Glomerular visceral epithelial cell (primary cell): ENCODE results near the gene SF3B3.

Source experiments
- DNase-seq: peaks from one replicate; pipeline ENCODE4 v3.0.0-alpha.2; 2016; ENCODE audit errors: extremely low spot score

The SF3B3 gene

GRCh38 chr16:70589998-70590471 lies 66.4 kb downstream of the SF3B3 start:
- DNase-seq, result peak; percentile 33

GRCh38 chr16:70590722-70591415 lies 67.3 kb downstream of the SF3B3 start:
- DNase-seq, result no peak

DNA sequence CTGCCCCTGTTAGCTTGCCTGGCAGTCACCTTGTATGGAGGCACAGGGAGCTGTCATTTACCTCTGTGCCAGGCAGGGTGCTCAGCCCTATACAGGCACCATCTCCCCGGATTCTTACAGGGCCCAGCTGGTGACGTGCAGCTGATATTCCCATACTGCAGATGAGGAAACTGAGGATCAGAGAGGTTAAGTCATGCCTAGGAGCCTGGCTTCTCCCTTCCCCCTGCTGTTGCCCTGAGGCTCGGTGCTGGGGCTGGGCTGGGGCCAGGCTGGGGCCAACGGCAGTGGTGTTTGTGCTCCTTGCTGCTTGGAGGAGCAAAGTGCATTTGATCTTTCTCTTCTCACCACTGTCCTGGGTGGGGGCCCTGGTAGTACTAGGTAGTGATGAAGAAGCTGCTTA lies 68.0 kb downstream of the SF3B3 start:
- DNase-seq, result no peak

DNA sequence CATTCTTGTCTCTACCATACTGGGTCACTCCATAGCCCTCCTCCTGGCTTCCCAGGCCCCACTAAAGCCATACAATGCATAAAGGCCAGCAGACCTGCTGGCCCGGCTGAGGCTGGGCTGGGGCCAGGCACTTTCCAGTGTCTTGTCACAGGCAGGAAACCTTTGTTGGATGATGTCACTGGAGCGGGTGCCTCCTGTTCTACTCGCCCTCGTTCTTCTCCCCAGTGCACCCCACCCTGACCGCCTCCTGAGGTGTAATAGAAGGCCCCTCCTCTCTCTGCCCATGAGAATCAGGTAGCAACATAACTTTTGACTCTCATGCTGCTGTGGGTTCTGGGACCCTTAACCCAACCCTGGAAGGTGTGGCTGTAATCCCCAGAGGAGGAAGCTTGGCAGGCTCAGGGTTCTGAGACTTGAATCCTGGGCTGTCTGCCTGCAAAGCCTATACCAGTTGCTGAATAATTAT lies 68.5 kb downstream of the SF3B3 start:
- no peak for DNase-seq

GRCh38 chr16:70593544-70593943 lies 69.9 kb downstream of the SF3B3 start:
- no peak for DNase-seq

- no peak for DNase-seq
Observed at GRCh38 chr16:70594569-70594968, 71.0 kb downstream of the SF3B3 start.

DNA sequence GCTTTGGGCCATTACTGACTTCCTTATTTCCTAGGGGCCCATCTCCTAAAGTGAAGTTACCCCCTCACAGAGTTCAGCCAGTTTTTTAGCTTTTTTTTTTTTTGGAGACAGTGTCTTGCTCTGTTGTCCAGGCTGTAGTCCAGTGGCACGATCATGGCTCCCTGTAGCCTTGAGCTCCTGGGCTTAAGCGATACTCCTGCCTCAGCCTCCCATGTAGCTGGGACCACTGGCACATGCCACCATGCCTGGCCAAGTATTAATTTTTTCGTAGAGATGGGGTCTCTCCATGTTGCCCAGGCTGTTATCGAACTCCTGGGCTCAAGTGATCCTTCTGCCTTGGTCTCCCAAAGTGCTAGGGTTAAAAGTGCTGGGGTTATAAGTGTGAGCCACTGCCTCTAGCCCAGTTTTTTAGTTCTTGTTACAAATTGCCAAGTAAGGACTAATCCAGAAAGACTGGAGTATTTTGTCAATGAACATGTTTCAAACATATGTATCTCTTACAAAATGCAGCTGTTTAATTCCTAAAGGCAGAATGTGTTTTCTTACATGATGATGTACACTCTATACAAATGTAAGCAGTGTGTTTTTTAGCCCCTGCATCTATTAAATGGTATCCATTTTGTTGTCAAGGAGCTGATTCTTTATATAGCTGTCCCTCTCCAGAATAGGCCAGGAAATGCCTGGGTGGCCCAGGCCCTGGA lies 73.7 kb downstream of the SF3B3 start:
- no peak for DNase-seq

DNA sequence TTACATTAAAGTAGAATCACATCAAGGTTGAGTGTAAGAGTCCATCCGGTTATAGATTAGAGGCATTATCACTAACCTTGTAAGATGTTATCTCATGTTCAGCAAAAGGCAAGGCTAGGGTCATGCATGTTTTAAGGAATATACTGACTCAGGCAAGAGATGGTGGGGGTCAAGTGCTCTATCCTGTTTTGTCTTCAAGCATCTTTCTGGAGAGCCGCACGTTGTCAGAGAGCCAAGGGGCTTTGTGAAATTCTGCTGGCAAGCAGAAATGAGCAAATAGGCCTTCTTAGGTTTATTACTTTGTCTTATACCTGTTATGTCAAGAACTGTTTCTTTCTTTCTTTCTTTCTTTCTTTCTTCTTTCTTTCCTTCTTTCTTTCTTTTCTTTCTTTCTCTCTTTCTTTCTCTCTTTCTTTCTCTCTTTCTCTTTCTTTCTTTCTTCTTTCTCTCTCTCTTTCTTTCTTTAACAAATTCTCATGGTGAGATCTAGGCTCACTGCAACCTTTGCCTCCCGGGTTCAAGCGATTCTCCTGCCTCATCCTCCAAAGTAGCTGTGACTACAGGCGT lies 75.4 kb downstream of the SF3B3 start:
- DNase-seq, result no peak

- DNase-seq, result no peak
Observed at GRCh38 chr16:70600730-70601129, 77.1 kb downstream of the SF3B3 start.

DNA sequence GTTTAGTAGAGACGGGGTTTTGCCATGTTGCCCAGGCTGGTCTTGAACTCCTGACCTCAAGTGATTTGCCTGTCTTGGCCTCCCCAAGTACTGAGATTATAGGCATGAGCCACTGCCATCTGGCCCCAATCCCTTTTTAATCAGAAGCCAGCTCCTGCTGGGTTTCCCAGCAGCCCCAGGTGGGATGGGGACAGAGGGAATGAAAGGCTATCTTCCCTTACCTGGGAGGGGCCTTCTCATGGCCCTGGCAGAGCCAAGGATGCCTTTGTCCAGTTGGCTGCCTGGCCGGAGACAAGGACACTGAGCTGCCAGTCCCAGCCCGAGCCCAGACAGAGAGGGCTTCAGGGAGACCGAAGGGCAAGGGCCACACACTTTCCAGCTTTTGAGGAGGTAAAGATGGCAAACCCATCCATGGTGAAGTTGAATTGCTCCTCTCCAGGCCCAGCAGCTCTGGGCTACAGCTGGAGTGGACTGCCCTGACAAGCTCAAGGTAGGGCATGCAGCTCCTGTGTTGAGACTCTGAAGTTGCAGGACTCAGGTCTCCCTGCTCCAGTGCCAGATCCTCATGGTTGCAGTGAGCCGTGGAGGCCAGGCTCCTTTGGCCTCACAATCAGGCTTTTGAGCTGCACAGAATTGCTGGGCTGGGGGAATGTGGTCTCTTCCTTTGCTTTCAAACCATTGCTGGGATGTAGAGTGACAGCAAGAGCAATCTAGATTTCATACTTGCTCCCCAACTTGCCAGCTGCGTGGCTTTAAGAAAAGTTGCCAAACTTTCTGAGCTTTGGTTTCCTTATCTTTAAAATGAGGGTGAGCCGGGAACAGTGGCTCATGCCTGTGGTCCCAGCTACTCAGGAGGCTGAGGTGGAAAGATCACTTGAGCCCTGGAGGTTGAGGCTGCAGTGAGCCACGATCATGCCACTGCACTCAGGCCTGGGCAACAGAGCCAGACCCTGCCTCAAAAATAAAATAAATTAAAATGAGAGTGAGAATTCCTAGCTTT lies 78.3 kb downstream of the SF3B3 start:
- DNase-seq, result no peak

DNA sequence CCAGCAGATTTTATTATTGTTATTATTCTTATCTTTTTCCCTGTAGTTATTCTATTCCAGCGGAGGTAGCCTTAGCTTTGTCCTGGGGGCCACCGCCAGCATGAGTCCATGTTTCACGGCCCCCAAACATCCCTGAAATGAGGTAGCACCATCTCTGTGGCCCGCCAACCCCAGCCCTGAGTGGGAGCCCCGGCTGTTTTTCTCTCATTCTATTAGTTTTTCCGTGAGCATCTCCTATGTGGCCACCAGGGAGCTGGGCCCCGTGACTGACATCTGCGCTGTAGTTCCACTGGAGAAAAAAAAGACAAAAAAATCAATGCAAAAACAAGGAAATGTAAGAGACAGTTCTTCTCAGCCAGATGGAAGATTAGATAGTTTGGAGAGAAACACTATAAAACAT lies 79.2 kb downstream of the SF3B3 start:
- DNase-seq, result no peak

DNA sequence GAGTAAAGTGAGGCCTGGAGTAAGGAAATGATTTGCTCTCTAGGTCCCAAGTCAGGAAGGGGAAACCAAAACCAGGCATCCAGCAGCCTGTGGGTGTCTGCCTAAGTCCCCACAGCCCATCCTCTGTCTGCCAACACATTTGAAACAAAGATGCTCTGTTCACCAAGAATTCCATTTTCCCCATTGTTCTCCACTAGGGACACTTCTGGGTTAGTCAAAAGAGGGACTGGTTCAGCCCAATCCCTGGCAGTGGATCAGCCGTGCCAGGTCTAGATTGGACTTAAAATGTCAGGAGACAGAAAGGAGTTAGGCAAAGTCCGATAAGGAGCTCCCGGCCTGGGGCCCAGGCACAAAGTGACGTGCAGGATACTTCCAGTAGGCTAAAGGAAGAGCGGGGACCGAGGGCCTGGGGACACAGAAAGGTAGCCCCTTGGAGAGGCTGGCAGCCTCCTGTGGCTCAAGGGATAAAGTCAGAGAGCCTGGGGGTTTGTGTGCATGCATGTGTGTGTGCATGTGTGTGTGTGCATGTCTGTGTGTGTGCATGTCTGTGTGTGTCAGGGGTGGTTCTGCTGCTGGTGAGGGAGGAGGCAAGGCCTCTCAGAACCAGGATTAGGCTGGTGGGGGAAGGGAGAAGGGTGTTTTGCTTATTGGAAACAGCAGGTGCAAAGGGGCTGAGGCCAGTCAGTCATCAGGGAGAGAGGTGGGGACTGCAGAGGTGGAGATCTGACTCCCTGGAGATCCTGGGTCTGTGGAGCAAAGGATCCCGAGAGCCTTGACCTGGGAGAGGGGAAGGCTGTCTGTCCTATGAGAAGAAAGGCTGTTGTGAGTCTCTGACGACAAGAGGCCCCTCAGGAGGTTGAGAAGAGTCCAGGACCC lies 81.0 kb downstream of the SF3B3 start:
- DNase-seq, result no peak

DNA sequence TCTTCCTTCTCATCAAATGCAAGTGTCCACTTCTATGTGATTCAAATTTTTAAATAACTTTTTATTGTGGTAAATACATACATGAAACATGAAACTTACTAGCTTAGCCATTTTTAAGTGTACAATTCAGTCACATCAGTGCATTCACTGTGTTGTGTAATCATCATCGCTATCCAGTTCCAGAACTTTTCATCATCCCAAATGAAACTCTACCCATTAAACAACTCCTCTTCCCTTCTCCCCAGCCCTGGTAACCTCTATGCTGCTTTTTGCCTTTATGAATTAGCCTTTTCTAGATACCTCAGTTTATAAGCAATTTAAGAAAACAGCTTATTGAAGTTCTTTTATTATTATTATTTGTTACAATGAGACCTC lies 81.7 kb downstream of the SF3B3 start:
- no peak for DNase-seq

DNA sequence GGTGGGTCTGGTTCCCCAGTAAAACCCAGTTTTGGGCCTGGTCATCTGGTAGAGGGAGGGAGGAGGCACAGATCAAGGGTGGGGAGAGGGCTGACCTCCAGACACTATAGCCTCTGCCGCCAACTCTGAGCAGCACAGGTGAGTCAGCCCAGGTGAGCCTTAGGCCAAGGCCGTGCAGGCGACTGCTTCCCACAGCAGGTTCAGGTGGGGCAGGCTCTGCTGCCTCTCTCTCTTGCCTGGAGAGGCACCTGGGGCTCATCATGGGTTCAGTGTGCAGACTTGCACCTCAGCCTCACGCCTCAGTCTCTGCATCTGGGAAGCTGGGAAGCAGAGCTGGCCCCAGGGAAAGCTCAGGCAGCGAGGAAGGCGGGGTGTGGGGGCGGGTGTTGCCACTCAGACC lies 84.9 kb downstream of the SF3B3 start:
- no peak for DNase-seq

DNA sequence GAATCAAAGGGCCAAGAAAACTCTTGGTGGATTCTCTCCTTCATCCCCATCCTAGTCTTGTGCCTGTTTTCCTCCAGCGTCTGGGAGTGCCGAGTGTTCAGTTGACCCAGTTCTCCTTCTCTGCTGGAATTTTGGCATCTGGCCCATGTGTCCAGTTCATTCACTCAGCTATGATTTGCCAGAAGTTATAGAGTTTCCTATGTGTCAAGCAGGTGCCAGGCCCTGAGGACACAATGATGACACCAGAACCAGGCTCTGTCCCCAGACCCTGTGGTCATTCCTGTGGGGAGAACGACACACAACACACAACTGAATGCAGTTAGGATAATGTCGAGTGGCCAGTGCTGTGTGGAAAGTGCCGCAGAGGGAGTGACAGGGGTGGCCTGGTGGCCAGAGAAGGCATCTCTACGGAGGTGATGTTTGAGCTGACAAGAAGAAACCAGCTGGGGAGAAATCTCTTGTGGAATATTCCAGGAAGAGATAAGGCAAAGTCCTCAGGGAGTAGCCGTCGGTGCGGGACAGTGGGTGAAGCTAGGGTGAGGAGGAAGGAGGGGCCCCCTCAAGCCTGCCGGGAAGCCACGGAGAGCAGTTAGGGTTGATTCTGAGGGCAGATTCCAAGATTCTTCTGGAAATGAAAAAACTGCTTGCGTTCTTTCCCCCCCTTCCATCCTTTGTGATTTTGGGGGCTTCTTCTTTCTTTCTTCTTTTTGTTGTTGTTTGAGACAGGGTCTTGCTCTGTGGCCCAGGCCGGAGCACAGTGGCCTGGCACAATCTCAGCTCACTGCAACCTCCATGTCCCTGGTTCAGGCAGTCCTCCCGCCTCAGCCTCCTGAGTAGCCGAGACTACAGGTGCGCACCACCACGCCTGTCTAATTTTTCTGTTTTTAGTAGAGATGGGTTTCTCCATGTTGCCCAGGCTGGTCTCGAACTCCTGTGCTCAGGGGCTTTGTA lies 86.9 kb downstream of the SF3B3 start:
- DNase-seq, result no peak

GRCh38 chr16:70611224-70611598 lies 87.6 kb downstream of the SF3B3 start:
- DNase-seq, result no peak

DNA sequence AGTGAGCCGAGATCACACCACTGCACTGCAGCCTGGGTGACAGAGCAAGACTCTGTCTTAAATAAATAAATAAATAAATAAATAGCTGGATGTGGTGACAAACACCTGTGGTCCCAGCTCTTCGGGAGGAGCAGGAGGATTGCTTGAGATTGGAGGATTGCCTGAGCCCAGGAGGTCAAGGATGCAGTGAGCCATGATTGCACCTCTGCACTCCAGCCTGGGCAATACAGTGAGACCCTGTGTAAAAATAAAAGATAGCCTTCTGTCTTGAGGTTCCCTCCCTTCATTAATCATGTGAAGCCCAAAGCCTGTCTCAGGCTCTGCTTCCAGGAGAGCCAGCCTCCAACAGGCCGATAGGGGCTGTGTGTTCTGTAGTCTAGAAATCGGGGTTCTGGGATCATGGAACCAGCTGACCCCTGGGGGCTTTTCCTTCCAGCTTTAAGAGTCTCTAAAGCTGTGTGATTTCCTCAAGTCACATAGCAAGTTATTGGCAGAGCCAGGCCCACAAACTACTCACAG lies 88.2 kb downstream of the SF3B3 start:
- DNase-seq, result no peak

DNA sequence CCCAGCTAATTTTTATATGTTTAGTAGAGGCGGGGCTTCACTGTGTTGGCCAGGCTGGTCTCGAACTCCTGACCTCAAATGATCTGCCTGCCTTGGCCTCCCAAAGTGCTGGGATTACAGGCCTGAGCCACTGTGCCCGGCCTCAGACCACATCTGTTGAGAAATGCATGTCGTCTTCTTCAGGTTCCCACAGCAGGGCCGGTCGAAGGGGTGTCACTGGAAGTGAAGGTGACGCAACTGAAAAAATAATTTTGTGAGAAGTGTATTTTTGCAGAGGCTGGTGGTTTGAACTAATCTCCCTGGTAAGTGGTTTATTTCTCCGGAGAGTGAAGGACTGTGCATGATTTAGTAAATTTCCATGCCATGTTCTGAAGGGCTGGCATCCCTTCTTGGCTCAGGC lies 89.3 kb downstream of the SF3B3 start:
- no peak for DNase-seq

- DNase-seq, result no peak
Observed at GRCh38 chr16:70614208-70614951, 90.8 kb downstream of the SF3B3 start.
